Heart left ventricle (tissue), 13 donors: Measurements from ENCODE around the gene DBNDD1.

Source experiments
- POLR2A ChIP-seq, 2 donors: fragments of 450-650 bp; IDR thresholded peaks; one replicate each; pipeline ENCODE4 v1.6.1; 2017; ENCODE audit warnings: antibody characterized with exemption in 2 of 2, mild to moderate bottlenecking in 2 of 2, moderate library complexity in 2 of 2
- TF ChIP-seq, protein P1 (sequence below), 12 donors: fragments of 200-600 bp; sonication (generic) in 4 of 12; IDR thresholded peaks; one replicate each; pipeline versions ENCODE4 v1.5.0 to v1.8.0; 2018 to 2022; ENCODE audit warnings: antibody characterized with exemption in 12 of 12, mild to moderate bottlenecking in 5 of 12
- donor health status: ischemic (EF 13 %, LVEDD 7.1; RV severe dilation, severe dysfunction).
- donor health status: DM: no; HTN: yes; CAD: no.
- donor health status: DM: no; HTN: no; CAD: no.
- donor health status: ischemic (EF 25% LVEDD 6.9; RV normal size, moderate dysfunction).
- donor health status: ischemic (EF 25% LVEDD 5.7; RV mildly dilated, moderate dysfunction).
- donor health status: ischemic (EF 35%, LVEDD 5.7; RV mildly dilated, moderate dysfunction).
- donor health status: nonischemic (EF 11% LVEDD 7.7; RV severe dilation, severe dysfunction).
- donor health status: DM: yes; HTN: yes; CAD: no.
- donor health status: PGD.
- donor health status: ischemic (EF 29% LVEDD 5.4; RV normal size, mild dysfunction).
- donor health status: nonischemic (EF 23%, LVEDD 6.1; RV moderate dilation, normal function).

- TF ChIP-seq, protein P1, sequence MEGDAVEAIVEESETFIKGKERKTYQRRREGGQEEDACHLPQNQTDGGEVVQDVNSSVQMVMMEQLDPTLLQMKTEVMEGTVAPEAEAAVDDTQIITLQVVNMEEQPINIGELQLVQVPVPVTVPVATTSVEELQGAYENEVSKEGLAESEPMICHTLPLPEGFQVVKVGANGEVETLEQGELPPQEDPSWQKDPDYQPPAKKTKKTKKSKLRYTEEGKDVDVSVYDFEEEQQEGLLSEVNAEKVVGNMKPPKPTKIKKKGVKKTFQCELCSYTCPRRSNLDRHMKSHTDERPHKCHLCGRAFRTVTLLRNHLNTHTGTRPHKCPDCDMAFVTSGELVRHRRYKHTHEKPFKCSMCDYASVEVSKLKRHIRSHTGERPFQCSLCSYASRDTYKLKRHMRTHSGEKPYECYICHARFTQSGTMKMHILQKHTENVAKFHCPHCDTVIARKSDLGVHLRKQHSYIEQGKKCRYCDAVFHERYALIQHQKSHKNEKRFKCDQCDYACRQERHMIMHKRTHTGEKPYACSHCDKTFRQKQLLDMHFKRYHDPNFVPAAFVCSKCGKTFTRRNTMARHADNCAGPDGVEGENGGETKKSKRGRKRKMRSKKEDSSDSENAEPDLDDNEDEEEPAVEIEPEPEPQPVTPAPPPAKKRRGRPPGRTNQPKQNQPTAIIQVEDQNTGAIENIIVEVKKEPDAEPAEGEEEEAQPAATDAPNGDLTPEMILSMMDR (IDR thresholded peaks at IDR 0.05): no peak
- TF ChIP-seq POLR2A (IDR thresholded peaks at IDR 0.05): peak in 1 of 2 donors; percentile 27
These were observed 3.2 kb upstream of the DBNDD1 start for GRCh38 chr16:90022209-90023077.
